ENCODE results near the gene RRP1. TPM values are rescaled to one million over a fixed set of nuclear protein-coding genes. Genes with fewer than 3 reads are reported as not detected.
"Not testable (repeated sequence)": the region's sequence is repeated elsewhere in the genome, so short reads cannot be mapped to it uniquely, and the experiment has no call there.

RRP1 gene
- total RNA-seq, 1 experiment from 2014 or later: 63.7 TPM

- no peak for DNase-seq (ENCODE audit: low spot score)
Measured at GRCh38 chr21:43836616-43837015, 47.2 kb downstream of the RRP1 start.

- DNase-seq (ENCODE audit: low spot score): no peak
Measured at GRCh38 chr21:43840259-43840658, 50.9 kb downstream of the RRP1 start.

GRCh38 chr21:43842742-43843141, 53.4 kb downstream of the RRP1 start:
- DNase-seq (ENCODE audit: low spot score): no peak

- not testable (repeated sequence) for DNase-seq (ENCODE audit: low spot score)
Measured at GRCh38 chr21:43844906-43845305, 55.5 kb downstream of the RRP1 start.

- DNase-seq (ENCODE audit: low spot score): no peak
Measured at GRCh38 chr21:43845386-43845785, 56.0 kb downstream of the RRP1 start.

GRCh38 chr21:43846430-43846829, 57.1 kb downstream of the RRP1 start:
- no peak for DNase-seq (ENCODE audit: low spot score)

- DNase-seq (ENCODE audit: low spot score): no peak
Measured at GRCh38 chr21:43847301-43847700, 57.9 kb downstream of the RRP1 start.

- DNase-seq (ENCODE audit: low spot score): no peak
Measured at GRCh38 chr21:43848771-43849170, 59.4 kb downstream of the RRP1 start.

GRCh38 chr21:43849532-43850299, 60.3 kb downstream of the RRP1 start:
- DNase-seq (ENCODE audit: low spot score): no peak

GRCh38 chr21:43850728-43851295, 61.4 kb downstream of the RRP1 start:
- DNase-seq (ENCODE audit: low spot score): no peak

GRCh38 chr21:43851593-43851992, 62.2 kb downstream of the RRP1 start:
- no peak for DNase-seq (ENCODE audit: low spot score)

- DNase-seq (ENCODE audit: low spot score): no peak
Measured at GRCh38 chr21:43853851-43854772, 64.7 kb downstream of the RRP1 start.

Other genes with a start within 250 kb of the RRP1 start
- 8.8 and 9.1 TPM in 2 replicates for gene HSF2BP, start 130.1 kb upstream of the RRP1 start, total RNA-seq (2014; rRNA removed; shearing (Covaris generic))
- gene RRP1B, start 130.0 kb upstream of the RRP1 start, total RNA-seq (2014; rRNA removed; shearing (Covaris generic)): 61.0 and 70.9 TPM in 2 replicates
- 313 and 330 TPM in 2 replicates for gene PDXK, start 70.4 kb upstream of the RRP1 start, total RNA-seq (2014; rRNA removed; shearing (Covaris generic))
- 106 and 145 TPM in 2 replicates for gene CSTB, start 13.3 kb upstream of the RRP1 start, total RNA-seq (2014; rRNA removed; shearing (Covaris generic))
- gene AGPAT3, start 75.6 kb downstream of the RRP1 start, total RNA-seq (2014; rRNA removed; shearing (Covaris generic)): 73.4 and 73.5 TPM in 2 replicates
- gene TRAPPC10, start 222.7 kb downstream of the RRP1 start, total RNA-seq (2014; rRNA removed; shearing (Covaris generic)): 30.3 and 34.7 TPM in 2 replicates